Measurements from ENCODE around the gene OR10K2. TPM values are rescaled to one million over a fixed set of nuclear protein-coding genes. Genes with fewer than 3 reads are reported as not detected.
"Not testable (repeated sequence)": the region's sequence is repeated elsewhere in the genome, so short reads cannot be mapped to it uniquely, and the experiment has no call there.

Gene OR10K2
- total RNA-seq, result not detected

- Mint-ChIP-seq H3K36me3 (peaks cover 15% of the 10 kb centered on the region), H3K4me3 (no peak within 1 kb of the TSS), H3K27me3 (peaks cover 27 to 40% of the 10 kb centered on the region in 2 donors), H3K4me1 (ENCODE audit: low read depth in 2 of 2) (no peaks in the 10 kb centered on the region), H3K27ac (no peak within 1 kb of the TSS), H3K9me3 (peaks cover 6% of the 10 kb centered on the region)
- ATAC-seq (no peak), DNase-seq (ENCODE audit: low spot score) (no peak)
Observed at GRCh38 chr1:158426137-158426536, at the start of gene OR10K2. Gene OR10K2, minus strand, starts transcription at chr1:158426237. Its CDS starts 5,371 bp downstream, at chr1:158420866.

- Mint-ChIP-seq H3K27ac (no peak within 1 kb of the TSS), H3K9me3 (no peaks in the 10 kb centered on the region), H3K4me3 (no peak within 1 kb of the TSS), H3K27me3 (peaks cover 29 to 35% of the 10 kb centered on the region in 2 donors), H3K4me1 (ENCODE audit: low read depth in 2 of 2) (no peaks in the 10 kb centered on the region), H3K36me3 (no peaks in the 10 kb centered on the region)
- DNase-seq (ENCODE audit: low spot score) (no peak), ATAC-seq (no peak)
Observed at GRCh38 chr1:158471920-158472319, 45.9 kb upstream of the OR10K2 start, which contains the start of gene OR10R2. Gene OR10R2, plus strand, starts transcription at chr1:158472220. Its CDS starts 106 bp downstream, at chr1:158472326.

GRCh38 chr1:158461534-158461933 is 35.5 kb upstream of the OR10K2 start, which contains the start of gene OR10K1:
Gene OR10K1, plus strand, starts transcription at chr1:158461834. Its CDS starts 3,728 bp downstream, at chr1:158465562.
- DNase-seq (ENCODE audit: low spot score) (no peak), ATAC-seq (no peak)
- no peaks in the 10 kb centered on the region for H3K4me1 Mint-ChIP-seq (ENCODE audit: low read depth in 2 of 2)
- H3K36me3 Mint-ChIP-seq, result no peaks in the 10 kb centered on the region
- H3K27ac Mint-ChIP-seq, result no peak within 1 kb of the TSS
- no peaks in the 10 kb centered on the region for H3K9me3 Mint-ChIP-seq
- H3K4me3 Mint-ChIP-seq, result no peak within 1 kb of the TSS
- H3K27me3 Mint-ChIP-seq, result peaks cover 27 to 29% of the 10 kb centered on the region in 2 donors

- H3K9me3 Mint-ChIP-seq, result no peaks in the 10 kb centered on the region
- no peaks in the 10 kb centered on the region for H3K36me3 Mint-ChIP-seq
- H3K4me3 Mint-ChIP-seq, result no peak overlapping the region
- H3K4me1 Mint-ChIP-seq (ENCODE audit: low read depth in 2 of 2), result no peaks in the 10 kb centered on the region
- ATAC-seq (no peak), DNase-seq (ENCODE audit: low spot score) (no peak)
- H3K27me3 Mint-ChIP-seq, result peaks cover 36 to 46% of the 10 kb centered on the region in 2 donors
- H3K27ac Mint-ChIP-seq, result no peak overlapping the region
Observed at GRCh38 chr1:158458263-158458662, 32.2 kb upstream of the OR10K2 start.

- DNase-seq (ENCODE audit: low spot score) (no peak), ATAC-seq (no peak)
- Mint-ChIP-seq H3K36me3 (no peaks in the 10 kb centered on the region), H3K4me3 (no peak overlapping the region), H3K9me3 (no peaks in the 10 kb centered on the region), H3K4me1 (ENCODE audit: low read depth in 2 of 2) (no peaks in the 10 kb centered on the region), H3K27ac (no peak overlapping the region), H3K27me3 (peaks cover 38 to 47% of the 10 kb centered on the region in 2 donors)
Observed at GRCh38 chr1:158457246-158457645, 31.2 kb upstream of the OR10K2 start.

- Mint-ChIP-seq H3K9me3 (no peaks in the 10 kb centered on the region), H3K4me1 (ENCODE audit: low read depth in 2 of 2) (no peaks in the 10 kb centered on the region), H3K27me3 (peaks cover 40 to 54% of the 10 kb centered on the region in 2 donors), H3K36me3 (peaks cover 12% of the 10 kb centered on the region), H3K4me3 (no peak overlapping the region), H3K27ac (no peak overlapping the region)
- DNase-seq (ENCODE audit: low spot score) (no peak), ATAC-seq (no peak)
Observed at GRCh38 chr1:158454537-158454936, 28.5 kb upstream of the OR10K2 start.

- peaks cover 24 to 39% of the 10 kb centered on the region in 2 donors for H3K27me3 Mint-ChIP-seq
- H3K4me1 Mint-ChIP-seq (ENCODE audit: low read depth in 2 of 2), result no peaks in the 10 kb centered on the region
- no peak overlapping the region for H3K27ac Mint-ChIP-seq
- no peaks in the 10 kb centered on the region for H3K9me3 Mint-ChIP-seq
- H3K4me3 Mint-ChIP-seq, result no peak overlapping the region
- ATAC-seq, result no peak
- no peaks in the 10 kb centered on the region for H3K36me3 Mint-ChIP-seq
- no peak for DNase-seq (ENCODE audit: low spot score)
Observed at GRCh38 chr1:158445376-158445775, 19.3 kb upstream of the OR10K2 start.

GRCh38 chr1:158434741-158435140 is 8.7 kb upstream of the OR10K2 start:
- Mint-ChIP-seq H3K4me1 (ENCODE audit: low read depth in 2 of 2) (no peaks in the 10 kb centered on the region), H3K27ac (no peak overlapping the region), H3K9me3 (peaks cover 10% of the 10 kb centered on the region), H3K4me3 (no peak overlapping the region), H3K36me3 (peaks cover 15% of the 10 kb centered on the region), H3K27me3 (peaks cover 32 to 69% of the 10 kb centered on the region in 2 donors)
- no peak for ATAC-seq
- DNase-seq (ENCODE audit: low spot score), result no peak

- Mint-ChIP-seq H3K36me3 (peaks cover 21% of the 10 kb centered on the region), H3K27me3 (peaks cover 32 to 58% of the 10 kb centered on the region in 2 donors), H3K9me3 (peaks cover 10% of the 10 kb centered on the region)
- H3K4me3 Mint-ChIP-seq; H3K4me1 Mint-ChIP-seq (ENCODE audit: low read depth in 2 of 2); ATAC-seq; H3K27ac Mint-ChIP-seq; DNase-seq (ENCODE audit: low spot score): not testable (repeated sequence)
Observed at GRCh38 chr1:158430163-158430562, 4.1 kb upstream of the OR10K2 start.

- Mint-ChIP-seq H3K27ac (no peak overlapping the region), H3K27me3 (peaks cover 31 to 38% of the 10 kb centered on the region in 2 donors), H3K9me3 (peaks cover 2% of the 10 kb centered on the region), H3K4me1 (ENCODE audit: low read depth in 2 of 2) (no peaks in the 10 kb centered on the region), H3K4me3 (no peak overlapping the region), H3K36me3 (peaks cover 9% of the 10 kb centered on the region)
- DNase-seq (ENCODE audit: low spot score) (no peak), ATAC-seq (no peak)
Observed at GRCh38 chr1:158425027-158425426, 1.0 kb downstream of the OR10K2 start.

- peaks cover 21 to 31% of the 10 kb centered on the region in 2 donors for H3K27me3 Mint-ChIP-seq
- no peak overlapping the region for H3K4me3 Mint-ChIP-seq
- no peak for ATAC-seq
- H3K36me3 Mint-ChIP-seq, result no peaks in the 10 kb centered on the region
- DNase-seq (ENCODE audit: low spot score), result no peak
- H3K9me3 Mint-ChIP-seq, result no peaks in the 10 kb centered on the region
- H3K27ac Mint-ChIP-seq, result no peak overlapping the region
- H3K4me1 Mint-ChIP-seq (ENCODE audit: low read depth in 2 of 2), result no peaks in the 10 kb centered on the region
Observed at GRCh38 chr1:158422212-158422611, 3.8 kb downstream of the OR10K2 start.

GRCh38 chr1:158417586-158417985 is 8.5 kb downstream of the OR10K2 start:
- no peak for DNase-seq (ENCODE audit: low spot score)
- H3K4me1 Mint-ChIP-seq (ENCODE audit: low read depth in 2 of 2), result no peaks in the 10 kb centered on the region
- H3K27ac Mint-ChIP-seq, result no peak overlapping the region
- H3K27me3 Mint-ChIP-seq, result peaks cover 35 to 55% of the 10 kb centered on the region in 2 donors
- H3K36me3 Mint-ChIP-seq, result no peaks in the 10 kb centered on the region
- ATAC-seq, result no peak
- H3K9me3 Mint-ChIP-seq, result no peaks in the 10 kb centered on the region
- no peak overlapping the region for H3K4me3 Mint-ChIP-seq

- Mint-ChIP-seq H3K9me3 (no peaks in the 10 kb centered on the region), H3K27ac (no peak overlapping the region), H3K36me3 (no peaks in the 10 kb centered on the region), H3K4me3 (no peak overlapping the region), H3K27me3 (peaks cover 26 to 44% of the 10 kb centered on the region in 2 donors), H3K4me1 (ENCODE audit: low read depth in 2 of 2) (no peaks in the 10 kb centered on the region)
- no peak for DNase-seq (ENCODE audit: low spot score)
- no peak for ATAC-seq
Observed at GRCh38 chr1:158414651-158415345, 11.2 kb downstream of the OR10K2 start.

- H3K9me3 Mint-ChIP-seq, result no peaks in the 10 kb centered on the region
- no peaks in the 10 kb centered on the region for H3K36me3 Mint-ChIP-seq
- no peaks in the 10 kb centered on the region for H3K4me1 Mint-ChIP-seq (ENCODE audit: low read depth in 2 of 2)
- DNase-seq (ENCODE audit: low spot score) (no peak), ATAC-seq (no peak)
- H3K4me3 Mint-ChIP-seq, result no peak overlapping the region
- no peak overlapping the region for H3K27ac Mint-ChIP-seq
- peaks cover 26 to 53% of the 10 kb centered on the region in 2 donors for H3K27me3 Mint-ChIP-seq
Observed at GRCh38 chr1:158407092-158407491, 18.9 kb downstream of the OR10K2 start.

Data from natural killer cell treated with Interleukin-12 subunit alpha and Interleukin-12 subunit beta and Interleukin-15 and Interleukin-18, amount 100 ng/mL, for 72 hours (primary cell).